GM23338 (cell line): ENCODE results near the gene TMEM11. TPM values are rescaled to one million over a fixed set of nuclear protein-coding genes. Genes with fewer than 3 reads are reported as not detected.

ENCODE experiments used
- ATAC-seq: fragments of 200-7000 bp; cut with Tn5 transposase; 3 replicates; pipeline ENCODE4 v1.9.1; 2020
- DNase-seq: peaks from one replicate; pipeline ENCODE4 v3.0.0-alpha.2; 2015; ENCODE audit warnings: low spot score
- H2AFZ ChIP-seq: fragments of 200-600 bp; sonication (generic); 2 replicates; pipeline ENCODE4 v1.8.0; 2016; ENCODE audit warnings: antibody characterized with exemption, mild to moderate bottlenecking, moderate library complexity
- H3F3A ChIP-seq: fragments of 200-600 bp; sonication (generic); replicated peaks from 2 replicates; pipeline ENCODE4 v1.8.0; 2017; ENCODE audit warnings: antibody characterized with exemption, mixed run types, low read depth
- H3K27ac ChIP-seq: fragments of 200-600 bp; sonication (generic); 2 replicates; pipeline ENCODE4 v1.6.1; 2016; ENCODE audit warnings: low read depth
- H3K27me3 ChIP-seq: fragments of 200-600 bp; sonication (generic); 2 replicates; pipeline ENCODE4 v1.8.0; 2016; ENCODE audit warnings: mild to moderate bottlenecking, mixed run types, moderate library complexity; ENCODE audit not compliant: insufficient read depth
- H3K36me3 ChIP-seq: fragments of 200-600 bp; sonication (generic); 2 replicates; pipeline ENCODE4 v1.8.0; 2016; ENCODE audit warnings: mild to moderate bottlenecking; ENCODE audit not compliant: insufficient read depth
- H3K4me1 ChIP-seq: fragments of 200-600 bp; sonication (generic); 2 replicates; pipeline ENCODE4 v1.8.0; 2016; ENCODE audit warnings: mild to moderate bottlenecking, moderate library complexity; ENCODE audit not compliant: insufficient read depth
- H3K4me2 ChIP-seq: fragments of 200-600 bp; sonication (generic); 2 replicates; pipeline ENCODE4 v1.7.1; 2017; ENCODE audit warnings: mixed run types
- H3K4me3 ChIP-seq: fragments of 200-600 bp; sonication (generic); 2 replicates; pipeline ENCODE4 v1.6.1; 2016; ENCODE audit warnings: mixed run types
- H3K79me2 ChIP-seq: fragments of 200-600 bp; sonication (generic); replicated peaks from 2 replicates; pipeline ENCODE4 v1.8.0; 2017; ENCODE audit warnings: mild to moderate bottlenecking; ENCODE audit not compliant: insufficient read depth
- H3K9me2 ChIP-seq: fragments of 200-600 bp; sonication (generic); 2 replicates; pipeline ENCODE4 v1.8.0; 2017; ENCODE audit not compliant: insufficient read depth
- H4K20me1 ChIP-seq: fragments of 200-600 bp; sonication (generic); replicated peaks from 2 replicates; pipeline ENCODE4 v1.8.0; 2017; ENCODE audit warnings: mild to moderate bottlenecking; ENCODE audit not compliant: insufficient read depth
- H3K27ac Mint-ChIP-seq: 2 replicates; pipeline ENCODE4 v1.8.0; 2020; ENCODE audit warnings: inconsistent platforms, mild to moderate bottlenecking, moderate library complexity, mixed read lengths
- H3K27me3 Mint-ChIP-seq: 3 replicates; pipeline ENCODE4 v1.8.0; 2022; ENCODE audit warnings: low read depth, mild to moderate bottlenecking, moderate library complexity, mixed read lengths, inconsistent platforms; ENCODE audit not compliant: insufficient read depth, poor library complexity
- H3K36me3 Mint-ChIP-seq: 3 replicates; pipeline ENCODE4 v1.8.0; 2021; ENCODE audit warnings: low read depth, mild to moderate bottlenecking, inconsistent platforms, moderate library complexity, mixed read lengths
- H3K4me1 Mint-ChIP-seq: 3 replicates; pipeline ENCODE4 v1.8.0; 2020; ENCODE audit warnings: mild to moderate bottlenecking, inconsistent platforms, mixed read lengths
- H3K4me3 Mint-ChIP-seq: 3 replicates; pipeline ENCODE4 v1.8.0; 2021; ENCODE audit warnings: moderate library complexity, mild to moderate bottlenecking, inconsistent platforms, mixed read lengths
- H3K9me3 Mint-ChIP-seq: 3 replicates; pipeline ENCODE4 v1.8.0; 2020; ENCODE audit warnings: moderate library complexity, mild to moderate bottlenecking, inconsistent platforms, mixed read lengths
- CREB1 ChIP-seq: fragments of 250-450 bp; sonication (Bioruptor Pico); IDR thresholded peaks from 2 replicates; pipeline ENCODE4 v1.5.0; 2020; ENCODE audit warnings: low read depth, mild to moderate bottlenecking, moderate library complexity
- EZH2 ChIP-seq: fragments of 200-600 bp; sonication (generic); IDR thresholded peaks from one replicate; pipeline ENCODE4 v1.8.0; 2017; ENCODE audit warnings: antibody characterized with exemption, mild to moderate bottlenecking, low read depth; ENCODE audit not compliant: unreplicated experiment
- EZH2phosphoT487 ChIP-seq: fragments of 200-600 bp; sonication (generic); IDR thresholded peaks from one replicate; pipeline ENCODE4 v1.8.1; 2018; ENCODE audit warnings: antibody characterized with exemption; ENCODE audit not compliant: unreplicated experiment
- JUNB ChIP-seq: IDR thresholded peaks from one replicate; pipeline ENCODE4 v1.6.1; 2016; ENCODE audit warnings: antibody characterized with exemption; ENCODE audit not compliant: unreplicated experiment
- NANOG ChIP-seq: IDR thresholded peaks from 2 replicates; pipeline ENCODE4 v1.6.1; 2016; ENCODE audit warnings: antibody characterized with exemption, borderline replicate concordance
- POLR2AphosphoS5 ChIP-seq: IDR thresholded peaks from 2 replicates; pipeline ENCODE4 v1.6.1; 2016; ENCODE audit warnings: antibody characterized with exemption, low read depth
- STAT1 ChIP-seq: IDR thresholded peaks from one replicate; pipeline ENCODE4 v1.6.1; 2016; ENCODE audit warnings: antibody characterized with exemption; ENCODE audit not compliant: unreplicated experiment
- ZNF114 ChIP-seq: fragments of 250-450 bp; sonication (Bioruptor Pico); IDR thresholded peaks from 2 replicates; pipeline ENCODE4 v1.5.0; 2020; ENCODE audit warnings: mild to moderate bottlenecking, moderate library complexity
- ZNF331 ChIP-seq: fragments of 250-450 bp; sonication (Bioruptor Pico); IDR thresholded peaks from 2 replicates; pipeline ENCODE4 v1.5.0; 2020; ENCODE audit warnings: low read depth, mild to moderate bottlenecking, moderate library complexity
- polyA plus RNA-seq: library from polyadenylated mRNA; unstranded; fragments of >200 nt; fragmentation: Nextera tagmentation; extraction: Ambion mirVana; gene quantifications from 2 replicates; pipeline ENCODE4 v1.2.1, GENCODE V29; 2016
- total RNA-seq: library from RNA; depleted of rRNA; stranded (reverse); fragments of >200 nt; shearing (Covaris generic); gene quantifications from 2 replicates; pipeline ENCODE4 v1.2.3, GENCODE V29; 2014
- TF ChIP-seq, protein P1 (sequence below): IDR thresholded peaks from one replicate; pipeline ENCODE4 v1.6.1; 2018; ENCODE audit warnings: antibody characterized with exemption; ENCODE audit not compliant: unreplicated experiment
- TF ChIP-seq, protein P2 (sequence below): IDR thresholded peaks from 2 replicates; pipeline ENCODE4 v1.6.1; 2016; ENCODE audit warnings: antibody characterized with exemption
- TF ChIP-seq, protein P3 (sequence below): fragments of 250-450 bp; sonication (Bioruptor Pico); IDR thresholded peaks from 2 replicates; pipeline ENCODE4 v1.5.0; 2020; ENCODE audit warnings: mild to moderate bottlenecking, moderate library complexity
- TF ChIP-seq, protein P4 (sequence below), 2 experiments: fragments of 200-600 bp in 1 of 2; sonication (generic) in 1 of 2; conservative IDR thresholded peaks; 2 replicates each; pipeline versions ENCODE4 v1.5.1 to v1.6.1; 2016 to 2017; ENCODE audit warnings: antibody characterized with exemption in 2 of 2, low read depth in 2 of 2, mild to moderate bottlenecking in 2 of 2, moderate library complexity in 1 of 2

TMEM11 gene
- total and polyA plus RNA-seq, 2 experiments from 2014 or later, result 38.5 to 90.2 TPM

DNA sequence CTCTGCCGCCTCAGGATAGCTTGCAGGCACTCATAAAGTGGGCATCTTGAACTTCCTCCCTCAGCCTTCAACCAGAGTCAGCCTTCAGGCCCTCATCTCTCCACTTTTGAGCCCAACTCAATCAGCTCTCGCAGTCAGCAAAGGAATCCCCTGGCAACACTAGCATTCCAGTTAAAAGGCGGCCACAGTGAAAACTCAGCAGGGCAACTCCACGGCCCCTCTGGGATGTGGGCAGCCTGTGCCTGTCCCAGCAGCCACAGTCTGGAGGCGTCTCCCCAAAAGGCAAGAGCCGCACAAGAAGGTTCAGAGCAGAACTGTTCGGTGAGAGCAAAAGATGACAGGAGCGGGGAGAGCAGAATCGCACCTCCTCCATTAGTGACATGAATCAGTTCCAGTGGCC, 9.0 kb downstream of the TMEM11 start:
- peaks cover 73% of the 10 kb centered on the region for H4K20me1 ChIP-seq
- H2AFZ ChIP-seq, result no peak overlapping the region
- H3F3A ChIP-seq, result peaks cover 23% of the 10 kb centered on the region
- Mint-ChIP-seq H3K4me3 (no peak overlapping the region), H3K27ac (peak overlapping the region; percentile 85), H3K27me3 (peaks cover 5% of the 10 kb centered on the region), H3K9me3 (no peaks in the 10 kb centered on the region), H3K36me3 (peaks cover 20% of the 10 kb centered on the region), H3K4me1 (peaks cover 37% of the 10 kb centered on the region)
- TF ChIP-seq POLR2AphosphoS5, result no peak
- TF ChIP-seq, protein P1, sequence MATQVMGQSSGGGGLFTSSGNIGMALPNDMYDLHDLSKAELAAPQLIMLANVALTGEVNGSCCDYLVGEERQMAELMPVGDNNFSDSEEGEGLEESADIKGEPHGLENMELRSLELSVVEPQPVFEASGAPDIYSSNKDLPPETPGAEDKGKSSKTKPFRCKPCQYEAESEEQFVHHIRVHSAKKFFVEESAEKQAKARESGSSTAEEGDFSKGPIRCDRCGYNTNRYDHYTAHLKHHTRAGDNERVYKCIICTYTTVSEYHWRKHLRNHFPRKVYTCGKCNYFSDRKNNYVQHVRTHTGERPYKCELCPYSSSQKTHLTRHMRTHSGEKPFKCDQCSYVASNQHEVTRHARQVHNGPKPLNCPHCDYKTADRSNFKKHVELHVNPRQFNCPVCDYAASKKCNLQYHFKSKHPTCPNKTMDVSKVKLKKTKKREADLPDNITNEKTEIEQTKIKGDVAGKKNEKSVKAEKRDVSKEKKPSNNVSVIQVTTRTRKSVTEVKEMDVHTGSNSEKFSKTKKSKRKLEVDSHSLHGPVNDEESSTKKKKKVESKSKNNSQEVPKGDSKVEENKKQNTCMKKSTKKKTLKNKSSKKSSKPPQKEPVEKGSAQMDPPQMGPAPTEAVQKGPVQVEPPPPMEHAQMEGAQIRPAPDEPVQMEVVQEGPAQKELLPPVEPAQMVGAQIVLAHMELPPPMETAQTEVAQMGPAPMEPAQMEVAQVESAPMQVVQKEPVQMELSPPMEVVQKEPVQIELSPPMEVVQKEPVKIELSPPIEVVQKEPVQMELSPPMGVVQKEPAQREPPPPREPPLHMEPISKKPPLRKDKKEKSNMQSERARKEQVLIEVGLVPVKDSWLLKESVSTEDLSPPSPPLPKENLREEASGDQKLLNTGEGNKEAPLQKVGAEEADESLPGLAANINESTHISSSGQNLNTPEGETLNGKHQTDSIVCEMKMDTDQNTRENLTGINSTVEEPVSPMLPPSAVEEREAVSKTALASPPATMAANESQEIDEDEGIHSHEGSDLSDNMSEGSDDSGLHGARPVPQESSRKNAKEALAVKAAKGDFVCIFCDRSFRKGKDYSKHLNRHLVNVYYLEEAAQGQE, result no peak
- TF ChIP-seq JUNB, result no peak
- TF ChIP-seq, protein P2, sequence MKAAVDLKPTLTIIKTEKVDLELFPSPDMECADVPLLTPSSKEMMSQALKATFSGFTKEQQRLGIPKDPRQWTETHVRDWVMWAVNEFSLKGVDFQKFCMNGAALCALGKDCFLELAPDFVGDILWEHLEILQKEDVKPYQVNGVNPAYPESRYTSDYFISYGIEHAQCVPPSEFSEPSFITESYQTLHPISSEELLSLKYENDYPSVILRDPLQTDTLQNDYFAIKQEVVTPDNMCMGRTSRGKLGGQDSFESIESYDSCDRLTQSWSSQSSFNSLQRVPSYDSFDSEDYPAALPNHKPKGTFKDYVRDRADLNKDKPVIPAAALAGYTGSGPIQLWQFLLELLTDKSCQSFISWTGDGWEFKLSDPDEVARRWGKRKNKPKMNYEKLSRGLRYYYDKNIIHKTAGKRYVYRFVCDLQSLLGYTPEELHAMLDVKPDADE, result no peak
- no peak for TF ChIP-seq NANOG
- TF ChIP-seq EZH2, result no peak
- no peak for TF ChIP-seq STAT1
- TF ChIP-seq, protein P3, sequence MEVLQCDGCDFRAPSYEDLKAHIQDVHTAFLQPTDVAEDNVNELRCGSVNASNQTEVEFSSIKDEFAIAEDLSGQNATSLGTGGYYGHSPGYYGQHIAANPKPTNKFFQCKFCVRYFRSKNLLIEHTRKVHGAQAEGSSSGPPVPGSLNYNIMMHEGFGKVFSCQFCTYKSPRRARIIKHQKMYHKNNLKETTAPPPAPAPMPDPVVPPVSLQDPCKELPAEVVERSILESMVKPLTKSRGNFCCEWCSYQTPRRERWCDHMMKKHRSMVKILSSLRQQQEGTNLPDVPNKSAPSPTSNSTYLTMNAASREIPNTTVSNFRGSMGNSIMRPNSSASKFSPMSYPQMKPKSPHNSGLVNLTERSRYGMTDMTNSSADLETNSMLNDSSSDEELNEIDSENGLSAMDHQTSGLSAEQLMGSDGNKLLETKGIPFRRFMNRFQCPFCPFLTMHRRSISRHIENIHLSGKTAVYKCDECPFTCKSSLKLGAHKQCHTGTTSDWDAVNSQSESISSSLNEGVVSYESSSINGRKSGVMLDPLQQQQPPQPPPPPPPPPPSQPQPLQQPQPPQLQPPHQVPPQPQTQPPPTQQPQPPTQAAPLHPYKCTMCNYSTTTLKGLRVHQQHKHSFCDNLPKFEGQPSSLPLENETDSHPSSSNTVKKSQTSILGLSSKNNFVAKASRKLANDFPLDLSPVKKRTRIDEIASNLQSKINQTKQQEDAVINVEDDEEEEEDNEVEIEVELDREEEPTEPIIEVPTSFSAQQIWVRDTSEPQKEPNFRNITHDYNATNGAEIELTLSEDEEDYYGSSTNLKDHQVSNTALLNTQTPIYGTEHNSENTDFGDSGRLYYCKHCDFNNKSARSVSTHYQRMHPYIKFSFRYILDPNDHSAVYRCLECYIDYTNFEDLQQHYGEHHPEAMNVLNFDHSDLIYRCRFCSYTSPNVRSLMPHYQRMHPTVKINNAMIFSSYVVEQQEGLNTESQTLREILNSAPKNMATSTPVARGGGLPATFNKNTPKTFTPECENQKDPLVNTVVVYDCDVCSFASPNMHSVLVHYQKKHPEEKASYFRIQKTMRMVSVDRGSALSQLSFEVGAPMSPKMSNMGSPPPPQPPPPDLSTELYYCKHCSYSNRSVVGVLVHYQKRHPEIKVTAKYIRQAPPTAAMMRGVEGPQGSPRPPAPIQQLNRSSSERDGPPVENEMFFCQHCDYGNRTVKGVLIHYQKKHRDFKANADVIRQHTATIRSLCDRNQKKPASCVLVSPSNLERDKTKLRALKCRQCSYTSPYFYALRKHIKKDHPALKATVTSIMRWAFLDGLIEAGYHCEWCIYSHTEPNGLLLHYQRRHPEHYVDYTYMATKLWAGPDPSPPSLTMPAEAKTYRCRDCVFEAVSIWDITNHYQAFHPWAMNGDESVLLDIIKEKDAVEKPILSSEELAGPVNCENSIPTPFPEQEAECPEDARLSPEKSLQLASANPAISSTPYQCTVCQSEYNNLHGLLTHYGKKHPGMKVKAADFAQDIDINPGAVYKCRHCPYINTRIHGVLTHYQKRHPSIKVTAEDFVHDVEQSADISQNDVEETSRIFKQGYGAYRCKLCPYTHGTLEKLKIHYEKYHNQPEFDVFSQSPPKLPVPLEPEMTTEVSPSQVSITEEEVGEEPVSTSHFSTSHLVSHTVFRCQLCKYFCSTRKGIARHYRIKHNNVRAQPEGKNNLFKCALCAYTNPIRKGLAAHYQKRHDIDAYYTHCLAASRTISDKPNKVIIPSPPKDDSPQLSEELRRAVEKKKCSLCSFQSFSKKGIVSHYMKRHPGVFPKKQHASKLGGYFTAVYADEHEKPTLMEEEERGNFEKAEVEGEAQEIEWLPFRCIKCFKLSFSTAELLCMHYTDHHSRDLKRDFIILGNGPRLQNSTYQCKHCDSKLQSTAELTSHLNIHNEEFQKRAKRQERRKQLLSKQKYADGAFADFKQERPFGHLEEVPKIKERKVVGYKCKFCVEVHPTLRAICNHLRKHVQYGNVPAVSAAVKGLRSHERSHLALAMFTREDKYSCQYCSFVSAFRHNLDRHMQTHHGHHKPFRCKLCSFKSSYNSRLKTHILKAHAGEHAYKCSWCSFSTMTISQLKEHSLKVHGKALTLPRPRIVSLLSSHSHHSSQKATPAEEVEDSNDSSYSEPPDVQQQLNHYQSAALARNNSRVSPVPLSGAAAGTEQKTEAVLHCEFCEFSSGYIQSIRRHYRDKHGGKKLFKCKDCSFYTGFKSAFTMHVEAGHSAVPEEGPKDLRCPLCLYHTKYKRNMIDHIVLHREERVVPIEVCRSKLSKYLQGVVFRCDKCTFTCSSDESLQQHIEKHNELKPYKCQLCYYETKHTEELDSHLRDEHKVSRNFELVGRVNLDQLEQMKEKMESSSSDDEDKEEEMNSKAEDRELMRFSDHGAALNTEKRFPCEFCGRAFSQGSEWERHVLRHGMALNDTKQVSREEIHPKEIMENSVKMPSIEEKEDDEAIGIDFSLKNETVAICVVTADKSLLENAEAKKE (CRISPR knock-in tag), result no peak
- no peak for TF ChIP-seq ZNF331
- no peak for TF ChIP-seq EZH2phosphoT487
- no peak for TF ChIP-seq ZNF114 (CRISPR knock-in tag)
- no peak for TF ChIP-seq CREB1 (CRISPR knock-in tag)
- TF ChIP-seq, protein P4, sequence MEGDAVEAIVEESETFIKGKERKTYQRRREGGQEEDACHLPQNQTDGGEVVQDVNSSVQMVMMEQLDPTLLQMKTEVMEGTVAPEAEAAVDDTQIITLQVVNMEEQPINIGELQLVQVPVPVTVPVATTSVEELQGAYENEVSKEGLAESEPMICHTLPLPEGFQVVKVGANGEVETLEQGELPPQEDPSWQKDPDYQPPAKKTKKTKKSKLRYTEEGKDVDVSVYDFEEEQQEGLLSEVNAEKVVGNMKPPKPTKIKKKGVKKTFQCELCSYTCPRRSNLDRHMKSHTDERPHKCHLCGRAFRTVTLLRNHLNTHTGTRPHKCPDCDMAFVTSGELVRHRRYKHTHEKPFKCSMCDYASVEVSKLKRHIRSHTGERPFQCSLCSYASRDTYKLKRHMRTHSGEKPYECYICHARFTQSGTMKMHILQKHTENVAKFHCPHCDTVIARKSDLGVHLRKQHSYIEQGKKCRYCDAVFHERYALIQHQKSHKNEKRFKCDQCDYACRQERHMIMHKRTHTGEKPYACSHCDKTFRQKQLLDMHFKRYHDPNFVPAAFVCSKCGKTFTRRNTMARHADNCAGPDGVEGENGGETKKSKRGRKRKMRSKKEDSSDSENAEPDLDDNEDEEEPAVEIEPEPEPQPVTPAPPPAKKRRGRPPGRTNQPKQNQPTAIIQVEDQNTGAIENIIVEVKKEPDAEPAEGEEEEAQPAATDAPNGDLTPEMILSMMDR (conservative IDR thresholded peaks at IDR 0.05; ENCODE audit: low read depth in 2 of 2), result no peak
- H3K4me3 ChIP-seq, result no peak overlapping the region
- peaks cover 37% of the 10 kb centered on the region for H3K4me1 ChIP-seq
- ATAC-seq (peak; percentile 18; the same call in 2 of the 3 replicates), DNase-seq (no peak)
- no peak overlapping the region for H3K4me2 ChIP-seq
- H3K27me3 ChIP-seq, result no peaks in the 10 kb centered on the region
- no peaks in the 10 kb centered on the region for H3K9me2 ChIP-seq
- H3K79me2 ChIP-seq, result peaks cover 99% of the 10 kb centered on the region
- 0 out of 2 replicates have a peak overlapping the region, but pooled peaks have one; percentile 50 for H3K27ac ChIP-seq
- H3K36me3 ChIP-seq, result no peaks in the 10 kb centered on the region
